GM18909 (cell line): Measurements from ENCODE around the gene CARD10.

Experiments used
- ATAC-seq: cut with Tn5 transposase; IDR thresholded peaks from one replicate; pipeline ENCODE4 v1.9.1; 2021; ENCODE audit warnings: mild to moderate bottlenecking; ENCODE audit not compliant: unreplicated experiment, poor library complexity

The CARD10 gene

GRCh38 chr22:37505565-37505964 lies 13.7 kb downstream of the CARD10 start:
- no peak for ATAC-seq

GRCh38 chr22:37504964-37505363 lies 14.3 kb downstream of the CARD10 start:
- no peak for ATAC-seq

- ATAC-seq, result no peak
These were observed 15.4 kb downstream of the CARD10 start for GRCh38 chr22:37503850-37504249.

GRCh38 chr22:37503183-37503683 lies 16.0 kb downstream of the CARD10 start:
- ATAC-seq, result no peak

- ATAC-seq, result no peak
These were observed 16.7 kb downstream of the CARD10 start for GRCh38 chr22:37502342-37503182.

- no peak for ATAC-seq
These were observed 17.4 kb downstream of the CARD10 start for GRCh38 chr22:37501610-37502341.

- ATAC-seq, result no peak
These were observed 18.2 kb downstream of the CARD10 start for GRCh38 chr22:37500745-37501609.

GRCh38 chr22:37499789-37500540 lies 19.2 kb downstream of the CARD10 start:
- no peak for ATAC-seq

GRCh38 chr22:37499027-37499707 lies 20.0 kb downstream of the CARD10 start:
- no peak for ATAC-seq

GRCh38 chr22:37498289-37498909 lies 20.8 kb downstream of the CARD10 start:
- no peak for ATAC-seq

- no peak for ATAC-seq
These were observed 22.1 kb downstream of the CARD10 start for GRCh38 chr22:37497062-37497599.

- ATAC-seq, result no peak
These were observed 22.6 kb downstream of the CARD10 start for GRCh38 chr22:37496651-37497050.

GRCh38 chr22:37493979-37494378 lies 25.2 kb downstream of the CARD10 start:
- no peak for ATAC-seq

- no peak for ATAC-seq
These were observed 26.5 kb downstream of the CARD10 start for GRCh38 chr22:37492428-37493344.

- no peak for ATAC-seq
These were observed 27.4 kb downstream of the CARD10 start for GRCh38 chr22:37491559-37492427.

- no peak for ATAC-seq
These were observed 28.1 kb downstream of the CARD10 start for GRCh38 chr22:37491106-37491505.

GRCh38 chr22:37489983-37490382 lies 29.2 kb downstream of the CARD10 start:
- no peak for ATAC-seq
